Stomach (tissue), 9 donors: ENCODE results near the gene PLEKHM1. TPM values are rescaled to one million over a fixed set of nuclear protein-coding genes. Genes with fewer than 3 reads are reported as not detected.

Source experiments
- DNase-seq, 2 donors: peaks; one replicate each; pipeline versions ENCODE4 v3.0.0 to v3.0.0-alpha.2; 2013 to 2019
- H3K27ac ChIP-seq, 5 donors: fragments of 200-600 bp in 4 of 5; sonication (generic) in 4 of 5; one replicate each; pipeline ENCODE4 v1.5.1; 2013 to 2019; ENCODE audit warnings: mild to moderate bottlenecking in 1 of 5, moderate library complexity in 1 of 5
- H3K27me3 ChIP-seq, 3 donors: fragments of 200-600 bp; sonication (generic); one replicate each; pipeline ENCODE4 v1.5.1; 2017 to 2019; ENCODE audit warnings: mixed run types in 1 of 3
- H3K36me3 ChIP-seq, 4 donors: fragments of 200-600 bp; sonication (generic); 1 replicate in 3 of 4; 2 replicates in 1 of 4; pipeline ENCODE4 v1.5.1; 2016 to 2019
- H3K4me1 ChIP-seq, 4 donors: fragments of 200-600 bp; sonication (generic); one replicate each; pipeline ENCODE4 v1.5.1; 2016 to 2019
- H3K4me3 ChIP-seq, 4 donors: fragments of 200-600 bp; sonication (generic) in 3 of 4; one replicate each; pipeline ENCODE4 v1.5.1; 2016 to 2019; ENCODE audit warnings: mild to moderate bottlenecking in 1 of 4
- H3K9me3 ChIP-seq, 4 donors: fragments of 200-600 bp; sonication (generic); one replicate each; pipeline ENCODE4 v1.5.1; 2016 to 2019
- CTCF ChIP-seq, 7 experiments: fragments of 450-650 bp in 4 of 7; fragments of 200-600 bp in 3 of 7; sonication (generic) in 3 of 7; IDR thresholded peaks; one replicate each; pipeline ENCODE4 v1.5.1; 2016 to 2019; ENCODE audit warnings: antibody characterized with exemption in 7 of 7, control low read depth in 2 of 7, mild to moderate bottlenecking in 1 of 7
- EP300 ChIP-seq: sonication (generic); formaldehyde crosslinking; IDR thresholded peaks from one replicate; pipeline ENCODE4 v1.6.1; 2017; ENCODE audit warnings: antibody characterized with exemption
- POLR2A ChIP-seq, 4 donors: fragments of 450-650 bp; IDR thresholded peaks; one replicate each; pipeline ENCODE4 v1.6.1; 2016; ENCODE audit warnings: antibody characterized with exemption in 4 of 4, control low read depth in 2 of 4, mild to moderate bottlenecking in 1 of 4, moderate library complexity in 1 of 4
- POLR2AphosphoS5 ChIP-seq, 3 donors: sonication (generic); formaldehyde crosslinking; IDR thresholded peaks; one replicate each; pipeline ENCODE4 v1.6.1; 2016; ENCODE audit warnings: antibody characterized with exemption in 3 of 3
- WGBS, 5 donors: extraction: QIAGEN DNeasy Blood & Tissue Kit in 3 of 5; methylation state at CpG; one replicate each; pipeline versions ENCODE4 v1.1.5 to v1.1.7; 2013 to 2018; 5-methylcytosine and 5-hydroxymethylcytosine counted together
- intact Hi-C: fragments of 100-400 bp; cut with DNase I; formaldehyde crosslinking; loops from one replicate; pipeline ENCODE4 v1.15.1; 2023; ENCODE audit warnings: low total_unique reads
- polyA plus RNA-seq, 3 donors: library from polyadenylated mRNA; stranded (reverse); fragments of 200-250 nt; gene quantifications; one replicate each; pipeline ENCODE4 v1.2.3, GENCODE V29; 2013
- total RNA-seq, 5 donors: library from RNA; depleted of rRNA; stranded (reverse); fragments of >200 nt; gene quantifications; one replicate each; pipeline versions ENCODE4 v1.1.0 to v1.2.3, GENCODE V29; 2014 to 2016
- donor health status: healthy with polysubstance abuse.
- donor health status: Bipolar disorder and iron deficiency.
- donor health status: healthy.

PLEKHM1 gene
- total and polyA plus RNA-seq, 8 donors = 10.4 to 63.0 (median 22.7) TPM

- peak overlapping the region; percentile 47 to 56 (median 54) for H3K4me3 ChIP-seq
Measured at GRCh38 chr17:45430006-45430737, 60.3 kb downstream of the PLEKHM1 start.

GRCh38 chr17:45429339-45430005, 61.0 kb downstream of the PLEKHM1 start:
- H3K36me3 ChIP-seq = no peaks in the 10 kb centered on the region
- TF ChIP-seq CTCF (IDR thresholded peaks at IDR 0.05) = no peak
- H3K27me3 ChIP-seq = peaks cover 0 to 66% (median 21%) of the 10 kb centered on the region in 3 donors
- H3K9me3 ChIP-seq = no peaks in the 10 kb centered on the region
- H3K4me1 ChIP-seq = peaks cover 53 to 79% (median 66%) of the 10 kb centered on the region in 4 donors
- H3K4me3 ChIP-seq = peak overlapping the region in 3 of 4 donors; percentile 2 to 56 (median 11)
- peak; percentile 64 to 84 for DNase-seq
- WGBS, 5 donors = 10 to 61% (median 23%) methylated on average over 54 to 81 of the region's 82 CpGs
- H3K27ac ChIP-seq = peak overlapping the region in 4 of 5 donors; percentile 13 to 64 (median 38)
- intact Hi-C loops = no loop called here

More at GRCh38 chr17:45430006-45430737, 60.3 kb downstream of the PLEKHM1 start:
- 24 to 57% (median 31%) methylated on average over 31 to 68 of the region's 68 CpGs for WGBS, 5 donors
- Histone ChIP-seq H3K4me1 (peaks cover 53 to 73% (median 62%) of the 10 kb centered on the region in 4 donors), H3K27me3 (peaks cover 0 to 66% (median 21%) of the 10 kb centered on the region in 3 donors), H3K36me3 (peaks cover 0 to 7% (median 0%) of the 10 kb centered on the region in 4 donors), H3K27ac (peak overlapping the region in 4 of 5 donors; percentile 42 to 79 (median 74)), H3K9me3 (no peaks in the 10 kb centered on the region)
- intact Hi-C loops = no loop called here
- DNase-seq = peak in 1 of 2 donors; percentile 56
- TF ChIP-seq EP300 (no peak), POLR2A (IDR thresholded peaks at IDR 0.05) (no peak), CTCF (IDR thresholded peaks at IDR 0.05) (no peak), POLR2AphosphoS5 (IDR thresholded peaks at IDR 0.05) (no peak)

- H3K27me3 ChIP-seq = peaks cover 0 to 66% (median 21%) of the 10 kb centered on the region in 3 donors
- DNase-seq = no peak
- H3K27ac ChIP-seq = peak overlapping the region in 3 of 5 donors; percentile 24 to 64 (median 58)
- no peaks in the 10 kb centered on the region for H3K9me3 ChIP-seq
- H3K36me3 ChIP-seq = no peaks in the 10 kb centered on the region
- intact Hi-C loops = no loop called here
- peaks cover 53 to 84% (median 71%) of the 10 kb centered on the region in 4 donors for H3K4me1 ChIP-seq
- TF ChIP-seq CTCF (IDR thresholded peaks at IDR 0.05) = no peak
- no peak for TF ChIP-seq POLR2AphosphoS5 (IDR thresholded peaks at IDR 0.05)
- no peak for TF ChIP-seq EP300
- no peak for TF ChIP-seq POLR2A (IDR thresholded peaks at IDR 0.05)
- 32 to 38% (median 33%) methylated on average over 14 to 15 of the region's 15 CpGs for WGBS, 5 donors
- peak overlapping the region in 2 of 4 donors; percentile 11 to 56 for H3K4me3 ChIP-seq
Measured at GRCh38 chr17:45428931-45429338, 61.6 kb downstream of the PLEKHM1 start.

GRCh38 chr17:45428050-45428617, 62.4 kb downstream of the PLEKHM1 start:
- peaks cover 50 to 87% (median 70%) of the 10 kb centered on the region in 4 donors for H3K4me1 ChIP-seq
- intact Hi-C loops = no loop called here
- H3K27me3 ChIP-seq = peaks cover 0 to 63% (median 21%) of the 10 kb centered on the region in 3 donors
- H3K27ac ChIP-seq = peak overlapping the region in 4 of 5 donors; percentile 24 to 64 (median 42)
- H3K4me3 ChIP-seq = peak overlapping the region in 3 of 4 donors; percentile 2 to 28 (median 21)
- no peaks in the 10 kb centered on the region for H3K36me3 ChIP-seq
- WGBS, 5 donors = 2 to 5% (median 3%) methylated on average over 24 to 26 of the region's 26 CpGs
- TF ChIP-seq POLR2AphosphoS5 (IDR thresholded peaks at IDR 0.05) (peak in 1 of 3 donors; percentile 65), POLR2A (IDR thresholded peaks at IDR 0.05) (no peak), EP300 (no peak), CTCF (IDR thresholded peaks at IDR 0.05) (peak in 6 of 7 experiments; percentile 86 to 100 (median 97))
- DNase-seq = peak; percentile 86 to 90
- no peaks in the 10 kb centered on the region for H3K9me3 ChIP-seq
